K562 (cell line): ENCODE measurements around the gene FAM32A. TPM values are rescaled to one million over a fixed set of nuclear protein-coding genes. Genes with fewer than 3 reads are reported as not detected.

ENCODE experiments used
- ATAC-seq: fragments of 200-7000 bp; cut with Tn5 transposase; 3 replicates; pipeline ENCODE4 v1.9.1; 2020; ENCODE audit warnings: moderate library complexity
- BruUV-seq: library from RNA; stranded (reverse); fragments of 400-500 nt; replicated peaks from 2 replicates; lab custom pipeline; 2021; lab: Mats Ljungman, UMichigan
- CTCF ChIA-PET: fragments of 300-600 bp; formaldehyde crosslinking; extraction: SDS; loops from one replicate; lab custom pipeline; 2021; ENCODE audit warnings: low intra/inter-chr PET ratio; lab: Yijun Ruan, JAX
- POLR2A ChIA-PET: fragments of 300-600, 350-650 bp; sonication (Branson Sonifier 250); formaldehyde crosslinking; extraction: SDS; loops from one replicate; lab custom pipeline; 2021; ENCODE audit warnings: antibody characterized with exemption, inconsistent platforms; lab: Yijun Ruan, JAX
- DNase-seq, 4 experiments: peaks; one replicate each; pipeline versions ENCODE4 v3.0.0 to v3.0.0-alpha.2; 2011 to 2018; ENCODE audit warnings: low spot score in 3 of 4, mixed read lengths in 3 of 4; ENCODE audit errors: extremely low read depth in 1 of 4
- FAIRE-seq: peaks from 2 replicates; lab custom pipeline; 2011; peaks lifted over from hg19 to GRCh38; lab: Jason Lieb, UNC
- H2AFZ ChIP-seq: 2 replicates; pipeline ENCODE4 v1.6.0; 2011; ENCODE audit warnings: low read depth, low read length, control low read depth, inconsistent platforms
- H3K27ac ChIP-seq: fragments of 200-600 bp; 3 replicates; pipeline ENCODE4 v1.8.0; 2011; ENCODE audit warnings: low read depth, mild to moderate bottlenecking, control low read depth, inconsistent platforms, low read length, moderate library complexity, mixed read lengths; ENCODE audit errors: extremely low read depth
- H3K27me3 ChIP-seq, 2 experiments: fragments of 300-600 bp in 1 of 2; 2 replicates in 1 of 2; 3 replicates in 1 of 2; pipeline versions ENCODE4 v1.6.0 to v1.8.0; 2011; ENCODE audit warnings: inconsistent platforms in 2 of 2, low read length in 2 of 2, mild to moderate bottlenecking in 1 of 2, mixed read lengths in 1 of 2, moderate library complexity in 1 of 2; ENCODE audit not compliant: control insufficient read depth in 2 of 2, insufficient read depth in 2 of 2
- H3K36me3 ChIP-seq: fragments of 300-600 bp; 3 replicates; pipeline ENCODE4 v1.8.0; 2011; ENCODE audit warnings: mild to moderate bottlenecking, low read length, inconsistent platforms; ENCODE audit not compliant: control insufficient read depth, insufficient read depth
- H3K4me1 ChIP-seq, 2 experiments: fragments of 200-600 bp in 1 of 2; replicated peaks in 1 of 2; 2 replicates in 1 of 2; 3 replicates in 1 of 2; pipeline versions ENCODE4 v1.5.1 to v1.8.0; 2011; ENCODE audit warnings: inconsistent platforms in 2 of 2, low read length in 2 of 2, mild to moderate bottlenecking in 1 of 2, mixed read lengths in 1 of 2, moderate library complexity in 1 of 2; ENCODE audit not compliant: control insufficient read depth in 2 of 2, insufficient read depth in 2 of 2
- H3K4me2 ChIP-seq: 2 replicates; pipeline ENCODE4 v1.6.1; 2011; ENCODE audit warnings: low read length, control low read depth, inconsistent platforms, mixed read lengths; ENCODE audit not compliant: insufficient read depth
- H3K4me3 ChIP-seq: fragments of 200-600 bp; sonication (generic), shearing (Covaris generic); 2 replicates; pipeline ENCODE4 v1.5.1; 2016; ENCODE audit warnings: control low read depth, inconsistent platforms
- H3K79me2 ChIP-seq: fragments of 200-600 bp; 3 replicates; pipeline ENCODE4 v1.8.0; 2011; ENCODE audit warnings: low read length, inconsistent platforms; ENCODE audit not compliant: control insufficient read depth, insufficient read depth
- H3K9ac ChIP-seq, 2 experiments: 2 replicates each; pipeline versions ENCODE4 v1.6.0 to v1.6.1; 2011; ENCODE audit warnings: low read depth in 2 of 2, low read length in 2 of 2, control low read depth in 1 of 2, inconsistent platforms in 1 of 2, mild to moderate bottlenecking in 1 of 2, mixed read lengths in 1 of 2; ENCODE audit not compliant: insufficient read depth in 1 of 2
- H3K9me1 ChIP-seq: one replicate; pipeline ENCODE4 v1.6.0; 2011; ENCODE audit warnings: inconsistent platforms, mild to moderate bottlenecking, low read length, moderate library complexity; ENCODE audit not compliant: control insufficient read depth, insufficient read depth
- H3K9me3 ChIP-seq: replicated peaks from 2 replicates; pipeline ENCODE4 v1.5.1; 2011; ENCODE audit warnings: low read depth, low read length, inconsistent platforms; ENCODE audit not compliant: control insufficient read depth, insufficient read depth
- H4K20me1 ChIP-seq: replicated peaks from 2 replicates; pipeline ENCODE4 v1.6.1; 2011; ENCODE audit warnings: low read length, inconsistent platforms, mixed read lengths; ENCODE audit not compliant: control insufficient read depth, insufficient read depth
- POLR2G ChIP-seq: fragments of 200-400 bp; formaldehyde crosslinking; IDR thresholded peaks from 2 replicates; pipeline ENCODE4 v1.6.1; 2017; ENCODE audit warnings: low read depth, mild to moderate bottlenecking, antibody characterized with exemption, low read length, moderate library complexity
- ZBTB33 ChIP-seq: sonication (generic); formaldehyde crosslinking; IDR thresholded peaks from 2 replicates; pipeline ENCODE4 v1.8.1; 2023; ENCODE audit warnings: mild to moderate bottlenecking, missing genetic modification reagents
- WGBS: fragments of 100-300 bp; shearing (Covaris generic); methylation state at CpG from one replicate; pipeline ENCODE4 v1.1.6; 2016; ENCODE audit warnings: low coverage, mixed read lengths; ENCODE audit not compliant: insufficient coverage; ENCODE audit errors: missing lambda C conversion rate; 5-methylcytosine and 5-hydroxymethylcytosine counted together
- in situ Hi-C: fragments of 300-500 bp; cut with MboI; formaldehyde crosslinking; loops from 4 replicates; pipeline ENCODE4 v1.15.0; 2018; ENCODE audit warnings: inconsistent platforms, mixed read lengths
- intact Hi-C: fragments of 100-400 bp; cut with micrococcal nuclease; formaldehyde crosslinking; loops from 2 replicates; pipeline ENCODE4 v1.14.2; 2022
- polyA plus RNA-seq, 8 experiments: library from polyadenylated mRNA; depleted of rRNA in 4 of 8; stranded (reverse) in 5 of 8; unstranded in 3 of 8; fragments of >200 nt; fragmentation: Nextera tagmentation in 2 of 8; fragmentation: Illumina TruSeq in 1 of 8; extraction: Ambion mirVana in 2 of 8; extraction: Trizol in 1 of 8; gene quantifications; 2 replicates each; pipeline versions ENCODE4 v1.2.1 to v1.2.3, GENCODE V29; 2011 to 2014; ENCODE audit warnings: inconsistent platforms in 1 of 8, missing spikeins in 1 of 8
- total RNA-seq, 7 experiments: library from RNA; depleted of rRNA in 6 of 7; stranded (reverse); fragments of >200 nt in 6 of 7; fragmentation: Illumina TruSeq in 2 of 7; extraction: Trizol in 2 of 7; gene quantifications; 2 replicates each; pipeline versions ENCODE4 v1.2.1 to v1.2.3, GENCODE V29; 2011 to 2021; ENCODE audit warnings: low replicate concordance in 1 of 7

Gene FAM32A
- total and polyA plus RNA-seq, 9 of the 15 experiments (the other 6 are each of a cell fraction or from before 2014, with no cell fraction given): 30.7 to 96.7 (median 73.7) TPM

GRCh38 chr19:16226878-16227836 lies 41.9 kb downstream of the FAM32A start:
- BruUV-seq: no TSS peak
- Histone ChIP-seq H3K27me3 (no peaks in the 10 kb centered on the region), H3K9me1 (peaks cover 4% of the 10 kb centered on the region), H3K79me2 (no peaks in the 10 kb centered on the region), H2AFZ (no peak overlapping the region), H3K4me1 (peaks cover 0 to 8% of the 10 kb centered on the region in 2 experiments; a peak in 2 of 5 replicates), H3K4me2 (no peak overlapping the region), H4K20me1 (no peaks in the 10 kb centered on the region), H3K27ac (no peak overlapping the region), H3K9ac (no peak overlapping the region; a peak in 1 of 4 replicates), H3K4me3 (no peak overlapping the region), H3K36me3 (peaks cover 42% of the 10 kb centered on the region; the same call in 2 of the 3 replicates)
- intact Hi-C loops (no loop called here), in situ Hi-C loops (no loop called here)
- FAIRE-seq (no peak), ATAC-seq (no peak)
- CTCF ChIA-PET: no interaction called here
- 86% methylated on average over 28 of the region's 33 CpGs for WGBS
- POLR2A ChIA-PET: no interaction called here
- TF ChIP-seq ZBTB33 (CRISPR knock-in tag) (no peak), POLR2G (0 out of 2 replicates have a peak, but pooled peaks have one; percentile 25)
- TF ChIP-seq, all 486 proteins: peak for 1
- no peak for DNase-seq
- no peaks in the 10 kb centered on the region for H3K9me3 ChIP-seq
